Measurements from ENCODE around the gene HSD17B2.

DNA sequence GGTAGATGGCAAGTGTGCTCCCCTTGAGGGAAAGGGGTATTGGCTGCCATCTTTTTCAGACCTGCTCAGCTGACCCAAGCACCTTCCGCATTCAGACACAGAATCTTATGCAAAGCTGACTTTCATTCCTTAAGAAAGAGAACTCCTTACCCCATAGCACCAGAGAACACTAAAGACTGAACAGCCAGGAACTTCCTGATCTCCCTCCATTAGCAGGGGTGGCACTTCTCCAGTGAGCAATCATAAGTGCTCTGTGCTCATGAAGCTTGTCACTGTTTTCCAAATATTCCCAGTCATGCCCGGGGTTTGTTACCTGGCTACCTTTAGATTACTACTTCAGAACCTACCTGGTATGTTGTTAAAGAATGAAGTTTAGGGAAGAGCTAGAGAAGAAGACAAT lies 11.9 kb downstream of the HSD17B2 start:
- TF ChIP-seq, protein P1, sequence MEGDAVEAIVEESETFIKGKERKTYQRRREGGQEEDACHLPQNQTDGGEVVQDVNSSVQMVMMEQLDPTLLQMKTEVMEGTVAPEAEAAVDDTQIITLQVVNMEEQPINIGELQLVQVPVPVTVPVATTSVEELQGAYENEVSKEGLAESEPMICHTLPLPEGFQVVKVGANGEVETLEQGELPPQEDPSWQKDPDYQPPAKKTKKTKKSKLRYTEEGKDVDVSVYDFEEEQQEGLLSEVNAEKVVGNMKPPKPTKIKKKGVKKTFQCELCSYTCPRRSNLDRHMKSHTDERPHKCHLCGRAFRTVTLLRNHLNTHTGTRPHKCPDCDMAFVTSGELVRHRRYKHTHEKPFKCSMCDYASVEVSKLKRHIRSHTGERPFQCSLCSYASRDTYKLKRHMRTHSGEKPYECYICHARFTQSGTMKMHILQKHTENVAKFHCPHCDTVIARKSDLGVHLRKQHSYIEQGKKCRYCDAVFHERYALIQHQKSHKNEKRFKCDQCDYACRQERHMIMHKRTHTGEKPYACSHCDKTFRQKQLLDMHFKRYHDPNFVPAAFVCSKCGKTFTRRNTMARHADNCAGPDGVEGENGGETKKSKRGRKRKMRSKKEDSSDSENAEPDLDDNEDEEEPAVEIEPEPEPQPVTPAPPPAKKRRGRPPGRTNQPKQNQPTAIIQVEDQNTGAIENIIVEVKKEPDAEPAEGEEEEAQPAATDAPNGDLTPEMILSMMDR (conservative IDR thresholded peaks at IDR 0.05; ENCODE audit: low read length) = no peak
- TF ChIP-seq EZH2phosphoT487 (IDR thresholded peaks at IDR 0.05; ENCODE audit: borderline replicate concordance) = no peak

Data from Loucy (cell line).